Measurements from ENCODE around the gene SMCHD1. TPM values are rescaled to one million over a fixed set of nuclear protein-coding genes. Genes with fewer than 3 reads are reported as not detected.

The SMCHD1 gene
- total and polyA plus RNA-seq, 10 of the 15 experiments (the other 5 are each of a cell fraction or from before 2014, with no cell fraction given) = 6.0 to 110 (median 48.0) TPM

DNA sequence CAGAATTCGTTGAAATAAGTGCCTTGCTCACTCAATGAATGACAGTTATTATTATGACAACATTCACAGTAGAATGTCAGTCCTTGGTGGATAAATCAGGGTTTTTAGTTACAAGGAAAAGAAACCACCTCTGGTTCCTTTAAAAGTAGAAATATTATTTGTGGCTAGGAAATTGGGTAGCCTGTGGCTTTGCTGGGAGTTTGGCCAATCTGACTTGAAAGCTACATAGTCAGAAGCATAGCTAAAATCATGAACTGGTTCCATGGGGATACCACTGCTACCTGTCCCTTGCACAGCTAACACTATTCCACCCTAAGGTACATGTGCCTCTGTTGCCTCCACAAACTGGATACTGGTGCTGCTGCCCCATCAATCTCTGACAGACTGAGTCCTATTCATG, 12.8 kb upstream of the SMCHD1 start:
- TF ChIP-seq SPI1 (IDR thresholded peaks at IDR 0.05; ENCODE audit: borderline replicate concordance, insufficient read depth, low read depth, low read length) (no peak), RUNX3 (IDR thresholded peaks at IDR 0.05; ENCODE audit: low read length) (peak; percentile 43)
- H3K4me2 ChIP-seq (ENCODE audit: control insufficient read depth, insufficient read depth) = peak overlapping the region; percentile 4; the same call in 1 of the 2 replicates
- no peaks in the 10 kb centered on the region for H3K36me3 ChIP-seq (ENCODE audit: control insufficient read depth in 2 of 2, insufficient read depth in 2 of 2, low read length in 1 of 2)
- CTCF ChIA-PET = interaction anchor here (0.6 to 1.6 kb wide), 3 partner anchors 9 to 127 kb away, joined by 3 to 8 read pairs (median 3); no protein-coding TSS in a partner anchor
- in situ Hi-C loops (cut with MboI) = no loop called here
- intact Hi-C loops (cut with micrococcal nuclease; ENCODE audit: unreplicated experiment) = no loop called here
- no peak overlapping the region for H3K4me3 ChIP-seq
- ATAC-seq = no peak
- H3K27ac ChIP-seq (ENCODE audit: control insufficient read depth, insufficient read depth) = peak overlapping the region; percentile 99
- H3K4me1 ChIP-seq (ENCODE audit: control insufficient read depth, insufficient read depth, low read length) = peaks cover 43% of the 10 kb centered on the region
- no peaks in the 10 kb centered on the region for H3K9me3 ChIP-seq (replicated peaks; ENCODE audit: control insufficient read depth, insufficient read depth, low read length)
- SMC1A ChIA-PET (ENCODE audit: uncharacterized antibody, unreplicated experiment) = interaction anchor here (1.0 to 4.3 kb wide), 6 partner anchors 10 to 66 kb away, joined by 3 to 29 read pairs (median 12); partner anchors contain the start of gene SMCHD1
- no peaks in the 10 kb centered on the region for H4K20me1 ChIP-seq (ENCODE audit: control insufficient read depth, insufficient read depth)
- POLR2A ChIA-PET = interaction anchor here (1.4 to 4.8 kb wide), 4 partner anchors 11 to 37 kb away, joined by 5 to 44 read pairs (median 7); partner anchors contain the start of gene SMCHD1
- no peak for FAIRE-seq
- H3K27me3 ChIP-seq (replicated peaks in 1 of 2; ENCODE audit: control insufficient read depth in 2 of 2, insufficient read depth in 2 of 2, low read length in 1 of 2) = no peaks in the 10 kb centered on the region
- H3K9ac ChIP-seq (ENCODE audit: control insufficient read depth, insufficient read depth, low read length) = no peak overlapping the region
- peak overlapping the region; percentile 35; the same call in 1 of the 2 replicates for H2AFZ ChIP-seq (ENCODE audit: control insufficient read depth, low read depth, low read length)
- DNase-seq (ENCODE audit: low read depth, low spot score) = no peak
- RAD21 ChIA-PET (ENCODE audit: unreplicated experiment) = interaction anchor here (0.7 to 3.1 kb wide), 4 partner anchors 14 to 1739 kb away, joined by 3 to 30 read pairs (median 6); partner anchors contain the start of gene SMCHD1
- no TSS peak for BruUV-seq (replicated peaks)
- 5% methylated on average over 1 of the region's 1 CpG for WGBS (ENCODE audit: insufficient coverage, insufficient replicate concordance, low lambda C conversion rate, missing lambda C conversion rate)
- no peaks in the 10 kb centered on the region for H3K79me2 ChIP-seq (ENCODE audit: control insufficient read depth, insufficient read depth, low read length)

DNA sequence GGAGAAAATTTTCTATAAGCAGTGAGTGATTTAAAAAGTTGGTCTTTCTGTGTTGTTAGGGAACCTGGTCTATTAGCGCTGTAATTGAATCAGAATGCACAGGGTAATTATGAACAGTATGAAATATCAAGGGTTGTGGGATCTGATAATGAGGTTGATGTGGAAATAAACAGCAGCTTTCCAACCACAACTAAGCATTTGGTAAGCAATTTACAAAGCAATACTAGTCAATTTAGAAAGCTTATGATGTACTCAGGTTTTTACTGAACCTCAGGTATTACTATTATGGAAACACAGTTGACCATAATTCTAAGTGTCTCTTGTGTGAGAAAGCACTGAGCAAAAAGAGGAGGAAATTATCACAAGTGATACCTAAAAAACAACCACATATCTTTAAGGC, 11.0 kb upstream of the SMCHD1 start:
- Histone ChIP-seq H3K9me3 (replicated peaks; ENCODE audit: control insufficient read depth, insufficient read depth, low read length) (no peaks in the 10 kb centered on the region), H3K4me2 (ENCODE audit: control insufficient read depth, insufficient read depth) (no peak overlapping the region), H3K27me3 (replicated peaks in 1 of 2; ENCODE audit: control insufficient read depth in 2 of 2, insufficient read depth in 2 of 2, low read length in 1 of 2) (no peaks in the 10 kb centered on the region), H3K9ac (ENCODE audit: control insufficient read depth, insufficient read depth, low read length) (no peak overlapping the region), H3K79me2 (ENCODE audit: control insufficient read depth, insufficient read depth, low read length) (no peaks in the 10 kb centered on the region), H3K36me3 (ENCODE audit: control insufficient read depth in 2 of 2, insufficient read depth in 2 of 2, low read length in 1 of 2) (no peaks in the 10 kb centered on the region), H3K4me3 (no peak overlapping the region), H4K20me1 (ENCODE audit: control insufficient read depth, insufficient read depth) (no peaks in the 10 kb centered on the region), H3K4me1 (ENCODE audit: control insufficient read depth, insufficient read depth, low read length) (peaks cover 29% of the 10 kb centered on the region), H2AFZ (ENCODE audit: control insufficient read depth, low read depth, low read length) (no peak overlapping the region), H3K27ac (ENCODE audit: control insufficient read depth, insufficient read depth) (no peak overlapping the region)
- ATAC-seq = no peak; the same call in 2 of the 3 replicates
- ChIA-PET POLR2A (interaction anchor here (0.7 to 1.6 kb wide), 4 partner anchors 9 to 109 kb away, joined by 3 to 5 read pairs (median 3); partner anchors contain the start of gene SMCHD1), SMC1A (ENCODE audit: uncharacterized antibody, unreplicated experiment) (interaction anchor here (4.3 kb wide), 1 partner anchor 8 kb away, joined by 29 read pairs; no protein-coding TSS in a partner anchor), CTCF (interaction anchor here (0.5 to 1.0 kb wide), 3 partner anchors 9 to 336 kb away, joined by 3 to 4 read pairs (median 3); no protein-coding TSS in a partner anchor), RAD21 (ENCODE audit: unreplicated experiment) (no interaction called here)
- DNase-seq (ENCODE audit: low read depth, low spot score) = no peak
- FAIRE-seq = peak; percentile 87
- TF ChIP-seq MTA2 (IDR thresholded peaks at IDR 0.05; ENCODE audit: low read depth) = peak; percentile 99
- TF ChIP-seq JUND (IDR thresholded peaks at IDR 0.05; ENCODE audit: low read depth, low read length) = no peak
- TF ChIP-seq, protein P1, sequence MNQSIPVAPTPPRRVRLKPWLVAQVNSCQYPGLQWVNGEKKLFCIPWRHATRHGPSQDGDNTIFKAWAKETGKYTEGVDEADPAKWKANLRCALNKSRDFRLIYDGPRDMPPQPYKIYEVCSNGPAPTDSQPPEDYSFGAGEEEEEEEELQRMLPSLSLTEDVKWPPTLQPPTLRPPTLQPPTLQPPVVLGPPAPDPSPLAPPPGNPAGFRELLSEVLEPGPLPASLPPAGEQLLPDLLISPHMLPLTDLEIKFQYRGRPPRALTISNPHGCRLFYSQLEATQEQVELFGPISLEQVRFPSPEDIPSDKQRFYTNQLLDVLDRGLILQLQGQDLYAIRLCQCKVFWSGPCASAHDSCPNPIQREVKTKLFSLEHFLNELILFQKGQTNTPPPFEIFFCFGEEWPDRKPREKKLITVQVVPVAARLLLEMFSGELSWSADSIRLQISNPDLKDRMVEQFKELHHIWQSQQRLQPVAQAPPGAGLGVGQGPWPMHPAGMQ (IDR thresholded peaks at IDR 0.05; ENCODE audit: borderline replicate concordance) = no peak
- 0 out of 2 replicates have a peak, but pooled peaks have one; percentile 4 for TF ChIP-seq RUNX3 (IDR thresholded peaks at IDR 0.05; ENCODE audit: low read length)
- TF ChIP-seq, protein P2, sequence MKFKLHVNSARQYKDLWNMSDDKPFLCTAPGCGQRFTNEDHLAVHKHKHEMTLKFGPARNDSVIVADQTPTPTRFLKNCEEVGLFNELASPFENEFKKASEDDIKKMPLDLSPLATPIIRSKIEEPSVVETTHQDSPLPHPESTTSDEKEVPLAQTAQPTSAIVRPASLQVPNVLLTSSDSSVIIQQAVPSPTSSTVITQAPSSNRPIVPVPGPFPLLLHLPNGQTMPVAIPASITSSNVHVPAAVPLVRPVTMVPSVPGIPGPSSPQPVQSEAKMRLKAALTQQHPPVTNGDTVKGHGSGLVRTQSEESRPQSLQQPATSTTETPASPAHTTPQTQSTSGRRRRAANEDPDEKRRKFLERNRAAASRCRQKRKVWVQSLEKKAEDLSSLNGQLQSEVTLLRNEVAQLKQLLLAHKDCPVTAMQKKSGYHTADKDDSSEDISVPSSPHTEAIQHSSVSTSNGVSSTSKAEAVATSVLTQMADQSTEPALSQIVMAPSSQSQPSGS (IDR thresholded peaks at IDR 0.05; ENCODE audit: low read length) = no peak
- peak; percentile 80 for TF ChIP-seq BCL11A (IDR thresholded peaks at IDR 0.05; ENCODE audit: low read depth, low read length)
- TF ChIP-seq ZSCAN29 (IDR thresholded peaks at IDR 0.05) = no peak
- no TSS peak for BruUV-seq (replicated peaks)
- 47% methylated on average over 1 of the region's 1 CpG for WGBS (ENCODE audit: insufficient coverage, insufficient replicate concordance, low lambda C conversion rate, missing lambda C conversion rate)
- intact Hi-C loops (cut with micrococcal nuclease; ENCODE audit: unreplicated experiment) = no loop called here
- in situ Hi-C loops (cut with MboI) = no loop called here
